Measurements from ENCODE around the gene VIM.

DNA sequence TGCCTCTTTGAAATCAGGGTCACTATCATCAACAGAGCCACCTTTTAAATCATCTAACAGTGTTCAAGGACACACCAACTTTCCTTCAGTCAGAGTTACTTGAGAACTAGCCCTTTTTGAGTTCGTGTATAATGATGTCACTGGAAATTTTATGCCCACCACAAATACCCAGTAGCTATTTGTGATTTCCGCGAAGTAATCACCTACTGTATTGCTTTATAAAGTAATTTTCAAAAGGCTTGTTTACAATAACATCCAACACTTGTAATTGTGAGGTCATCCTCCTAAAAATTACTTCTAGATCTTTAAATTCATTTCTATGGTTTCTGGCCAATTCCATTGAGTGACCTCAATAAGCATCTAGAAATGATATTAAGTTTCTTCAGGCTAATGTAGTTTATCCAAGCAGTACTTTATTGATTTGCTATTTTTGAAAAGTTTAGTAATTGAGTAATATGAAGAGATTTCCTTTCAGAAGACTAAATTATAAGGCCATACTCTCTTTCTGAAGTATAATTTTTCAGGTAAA, 39.3 kb upstream of the VIM start:
- TF ChIP-seq POLR2A (IDR thresholded peaks at IDR 0.05; ENCODE audit: borderline replicate concordance, extremely low read depth, insufficient read depth, insufficient read length): no peak
- TF ChIP-seq, protein P1, sequence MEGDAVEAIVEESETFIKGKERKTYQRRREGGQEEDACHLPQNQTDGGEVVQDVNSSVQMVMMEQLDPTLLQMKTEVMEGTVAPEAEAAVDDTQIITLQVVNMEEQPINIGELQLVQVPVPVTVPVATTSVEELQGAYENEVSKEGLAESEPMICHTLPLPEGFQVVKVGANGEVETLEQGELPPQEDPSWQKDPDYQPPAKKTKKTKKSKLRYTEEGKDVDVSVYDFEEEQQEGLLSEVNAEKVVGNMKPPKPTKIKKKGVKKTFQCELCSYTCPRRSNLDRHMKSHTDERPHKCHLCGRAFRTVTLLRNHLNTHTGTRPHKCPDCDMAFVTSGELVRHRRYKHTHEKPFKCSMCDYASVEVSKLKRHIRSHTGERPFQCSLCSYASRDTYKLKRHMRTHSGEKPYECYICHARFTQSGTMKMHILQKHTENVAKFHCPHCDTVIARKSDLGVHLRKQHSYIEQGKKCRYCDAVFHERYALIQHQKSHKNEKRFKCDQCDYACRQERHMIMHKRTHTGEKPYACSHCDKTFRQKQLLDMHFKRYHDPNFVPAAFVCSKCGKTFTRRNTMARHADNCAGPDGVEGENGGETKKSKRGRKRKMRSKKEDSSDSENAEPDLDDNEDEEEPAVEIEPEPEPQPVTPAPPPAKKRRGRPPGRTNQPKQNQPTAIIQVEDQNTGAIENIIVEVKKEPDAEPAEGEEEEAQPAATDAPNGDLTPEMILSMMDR (IDR thresholded peaks at IDR 0.05 in 2 of 3, conservative IDR thresholded peaks at IDR 0.05 in 1 of 3; ENCODE audit: borderline replicate concordance in 1 of 3, insufficient read depth in 1 of 3, low read depth in 2 of 3, low read length in 2 of 3): no peak
- no peak for TF ChIP-seq POLR2AphosphoS5 (IDR thresholded peaks at IDR 0.05; ENCODE audit: low read depth, low read length)

Measured in HCT116 (cell line).